Neutrophil (primary cell): ENCODE data around the gene CD70.

Experiments
- H3K27ac ChIP-seq: fragments of 200-600 bp; sonication (generic); 2 replicates; pipeline ENCODE4 v1.5.1; 2016; ENCODE audit warnings: mild to moderate bottlenecking, moderate library complexity
- H3K27me3 ChIP-seq: fragments of 200-600 bp; sonication (generic); 2 replicates; pipeline ENCODE4 v1.6.0; 2016; ENCODE audit warnings: mild to moderate bottlenecking
- H3K36me3 ChIP-seq: fragments of 200-600 bp; sonication (generic); 2 replicates; pipeline ENCODE4 v1.5.1; 2017
- H3K4me1 ChIP-seq, 2 experiments: fragments of 200-600 bp in 1 of 2; sonication (generic) in 1 of 2; 1 replicate in 1 of 2; 2 replicates in 1 of 2; pipeline versions ENCODE4 v1.5.1 to v1.6.1; 2013 to 2016; ENCODE audit warnings: low read depth in 1 of 2, low read length in 1 of 2, mild to moderate bottlenecking in 1 of 2, moderate library complexity in 1 of 2; ENCODE audit not compliant: control insufficient read depth in 1 of 2, insufficient read depth in 1 of 2
- H3K4me3 ChIP-seq, 2 experiments: fragments of 200-600 bp in 1 of 2; sonication (generic) in 1 of 2; 1 replicate in 1 of 2; 2 replicates in 1 of 2; pipeline ENCODE4 v1.5.1; 2013 to 2016; ENCODE audit warnings: low read depth in 1 of 2, low read length in 1 of 2, mild to moderate bottlenecking in 1 of 2, moderate library complexity in 1 of 2
- H3K9me3 ChIP-seq: fragments of 200-600 bp; sonication (generic); 2 replicates; pipeline ENCODE4 v1.5.1; 2016
- TF ChIP-seq, protein P1 (sequence below): fragments of 200-600 bp; sonication (generic); IDR thresholded peaks from 2 replicates; pipeline ENCODE4 v1.5.1; 2016; ENCODE audit warnings: antibody characterized with exemption

Gene CD70

DNA sequence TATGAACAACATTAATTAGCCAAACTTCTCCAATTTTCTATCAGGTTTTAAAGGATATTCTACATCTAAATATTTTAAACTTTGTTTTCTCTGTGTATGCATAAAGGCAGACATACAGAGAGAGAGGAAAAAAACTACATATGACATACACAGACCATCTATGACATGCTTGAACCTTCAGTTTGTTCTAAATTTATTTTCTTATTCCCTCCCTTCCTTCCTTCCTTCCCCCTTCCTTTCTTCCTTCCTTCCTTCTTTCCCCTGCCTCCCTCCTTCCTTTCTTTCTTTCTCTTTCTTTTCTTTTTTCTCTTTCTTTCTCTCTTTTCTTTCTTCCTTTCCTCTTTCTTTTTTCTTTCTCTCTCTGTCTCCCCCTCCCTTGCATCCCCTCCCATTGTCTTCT is 35.8 kb upstream of the CD70 start:
- Histone ChIP-seq H3K4me3 (no peak overlapping the region), H3K36me3 (no peaks in the 10 kb centered on the region), H3K27me3 (peaks cover 42% of the 10 kb centered on the region), H3K9me3 (no peaks in the 10 kb centered on the region), H3K4me1 (no peaks in the 10 kb centered on the region), H3K27ac (no peak overlapping the region)
- TF ChIP-seq, protein P1, sequence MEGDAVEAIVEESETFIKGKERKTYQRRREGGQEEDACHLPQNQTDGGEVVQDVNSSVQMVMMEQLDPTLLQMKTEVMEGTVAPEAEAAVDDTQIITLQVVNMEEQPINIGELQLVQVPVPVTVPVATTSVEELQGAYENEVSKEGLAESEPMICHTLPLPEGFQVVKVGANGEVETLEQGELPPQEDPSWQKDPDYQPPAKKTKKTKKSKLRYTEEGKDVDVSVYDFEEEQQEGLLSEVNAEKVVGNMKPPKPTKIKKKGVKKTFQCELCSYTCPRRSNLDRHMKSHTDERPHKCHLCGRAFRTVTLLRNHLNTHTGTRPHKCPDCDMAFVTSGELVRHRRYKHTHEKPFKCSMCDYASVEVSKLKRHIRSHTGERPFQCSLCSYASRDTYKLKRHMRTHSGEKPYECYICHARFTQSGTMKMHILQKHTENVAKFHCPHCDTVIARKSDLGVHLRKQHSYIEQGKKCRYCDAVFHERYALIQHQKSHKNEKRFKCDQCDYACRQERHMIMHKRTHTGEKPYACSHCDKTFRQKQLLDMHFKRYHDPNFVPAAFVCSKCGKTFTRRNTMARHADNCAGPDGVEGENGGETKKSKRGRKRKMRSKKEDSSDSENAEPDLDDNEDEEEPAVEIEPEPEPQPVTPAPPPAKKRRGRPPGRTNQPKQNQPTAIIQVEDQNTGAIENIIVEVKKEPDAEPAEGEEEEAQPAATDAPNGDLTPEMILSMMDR = no peak

- H3K4me3 ChIP-seq = no peak overlapping the region
- TF ChIP-seq, protein P1 = no peak
- H3K27ac ChIP-seq = no peak overlapping the region
- no peaks in the 10 kb centered on the region for H3K4me1 ChIP-seq
- H3K36me3 ChIP-seq = no peaks in the 10 kb centered on the region
- no peaks in the 10 kb centered on the region for H3K9me3 ChIP-seq
- H3K27me3 ChIP-seq = peaks cover 31% of the 10 kb centered on the region
Observed at GRCh38 chr19:6617374-6617773, 26.4 kb upstream of the CD70 start.

GRCh38 chr19:6616011-6616410 is 25.1 kb upstream of the CD70 start:
- Histone ChIP-seq H3K27me3 (peaks cover 26% of the 10 kb centered on the region), H3K4me1 (no peaks in the 10 kb centered on the region), H3K27ac (no peak overlapping the region), H3K4me3 (no peak overlapping the region), H3K9me3 (no peaks in the 10 kb centered on the region), H3K36me3 (no peaks in the 10 kb centered on the region)
- TF ChIP-seq, protein P1 = no peak

DNA sequence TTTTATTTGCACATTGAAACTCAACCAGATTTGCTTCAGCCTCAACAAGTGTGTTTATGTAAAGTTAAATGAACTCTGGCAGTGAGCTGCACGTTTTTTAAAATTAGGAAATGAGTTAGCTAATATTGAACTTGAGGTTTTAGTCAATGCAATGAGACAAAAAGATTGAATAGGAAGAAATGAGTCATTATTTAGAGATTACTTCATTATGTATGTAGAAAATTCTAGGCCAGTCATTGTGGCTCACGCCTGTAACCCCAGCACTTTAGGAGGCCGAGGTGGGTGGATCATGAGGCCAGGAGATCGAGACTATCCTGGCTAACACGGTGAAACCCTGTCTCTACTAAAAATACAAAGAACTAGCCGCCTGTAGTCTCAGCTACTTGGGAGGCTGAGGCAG is 22.8 kb upstream of the CD70 start:
- TF ChIP-seq, protein P1 = no peak
- Histone ChIP-seq H3K27me3 (peaks cover 34% of the 10 kb centered on the region), H3K27ac (no peak overlapping the region), H3K36me3 (no peaks in the 10 kb centered on the region), H3K4me3 (no peak overlapping the region), H3K9me3 (no peaks in the 10 kb centered on the region), H3K4me1 (no peaks in the 10 kb centered on the region)

DNA sequence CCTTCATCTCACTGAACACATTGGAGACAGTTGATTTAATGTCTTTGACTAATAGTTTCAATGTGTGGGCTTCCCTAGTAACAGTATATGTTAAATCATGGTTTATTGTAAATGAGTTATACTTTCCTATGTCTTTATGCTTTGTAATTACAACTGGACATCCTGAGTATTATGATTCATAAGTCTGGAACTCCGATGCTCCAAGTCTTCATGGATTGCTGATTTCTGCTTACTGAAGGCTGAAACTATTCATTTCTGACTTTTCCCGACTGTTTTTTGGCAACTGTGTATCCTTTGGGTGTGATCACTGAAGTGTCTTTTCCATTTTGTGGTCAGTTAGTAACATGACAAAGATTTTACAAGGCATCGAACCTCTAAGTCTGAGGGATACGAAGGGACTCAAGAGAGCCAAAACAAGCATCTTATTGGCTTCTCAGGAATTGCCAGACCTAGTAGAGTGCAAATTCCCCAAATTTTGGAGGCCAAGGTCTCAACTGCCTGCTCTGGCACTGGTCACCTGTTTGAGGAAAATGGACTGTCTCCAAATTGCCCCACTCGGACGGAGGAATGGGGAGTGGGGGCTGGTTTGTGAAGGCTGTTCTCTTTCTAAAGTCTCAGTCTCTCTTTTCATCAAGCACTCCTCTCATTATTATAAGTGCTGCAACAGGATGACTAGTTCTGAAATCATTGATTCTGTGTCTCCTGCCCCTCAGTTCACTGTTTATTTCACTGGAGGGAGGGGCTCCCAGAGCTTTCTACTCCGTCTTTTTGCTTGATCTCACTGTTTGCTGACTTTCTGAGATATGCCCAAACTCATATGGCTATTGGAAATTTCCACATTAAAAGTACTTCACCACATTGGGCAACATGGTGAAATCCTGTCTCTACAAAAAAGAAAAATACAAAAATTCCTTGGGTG is 20.2 kb upstream of the CD70 start:
- Histone ChIP-seq H3K36me3 (no peaks in the 10 kb centered on the region), H3K9me3 (no peaks in the 10 kb centered on the region), H3K4me1 (no peaks in the 10 kb centered on the region), H3K4me3 (no peak overlapping the region), H3K27me3 (peaks cover 39% of the 10 kb centered on the region), H3K27ac (no peak overlapping the region)
- TF ChIP-seq, protein P1 = no peak
